OCI-LY7 (cell line): ENCODE results near the gene TENT5C. TPM values are rescaled to one million over a fixed set of nuclear protein-coding genes. Genes with fewer than 3 reads are reported as not detected.

ENCODE experiments used
- BruUV-seq: library from RNA; stranded (reverse); fragments of 400-500 nt; replicated peaks from 2 replicates; lab custom pipeline; 2021; lab: Mats Ljungman, UMichigan
- CTCF ChIA-PET: fragments of 300-600 bp; sonication (Branson Sonifier 250); formaldehyde crosslinking; loops from one replicate; lab custom pipeline; 2022; ENCODE audit warnings: antibody characterized with exemption; ENCODE audit not compliant: unreplicated experiment; lab: Charles Lee
- POLR2A ChIA-PET: fragments of 300-600 bp; sonication (Branson Sonifier 250); formaldehyde crosslinking; loops from one replicate; lab custom pipeline; 2022; ENCODE audit warnings: antibody characterized with exemption; lab: Charles Lee
- DNase-seq: peaks from one replicate; pipeline ENCODE4 v3.0.0-alpha.2; 2015; ENCODE audit warnings: low spot score
- H2AFZ ChIP-seq: fragments of 200-600 bp; sonication (generic), shearing (Covaris generic); 2 replicates; pipeline ENCODE4 v1.6.1; 2014; ENCODE audit warnings: mild to moderate bottlenecking, antibody characterized with exemption, low read length, moderate library complexity
- H3K27ac ChIP-seq: fragments of 200-600 bp; sonication (generic); 2 replicates; pipeline ENCODE4 v1.5.1; 2014; ENCODE audit warnings: mixed run types, low read depth, mild to moderate bottlenecking, moderate library complexity, low read length, inconsistent platforms; ENCODE audit not compliant: poor library complexity, severe bottlenecking
- H3K36me3 ChIP-seq: fragments of 200-600 bp; sonication (generic); 2 replicates; pipeline ENCODE4 v1.6.1; 2014; ENCODE audit warnings: mild to moderate bottlenecking, antibody characterized with exemption, low read length, moderate library complexity, mixed read lengths; ENCODE audit not compliant: insufficient read depth
- H3K4me1 ChIP-seq: fragments of 200-600 bp; sonication (generic); 2 replicates; pipeline ENCODE4 v1.5.1; 2014; ENCODE audit warnings: mild to moderate bottlenecking, low read length; ENCODE audit not compliant: insufficient read depth, poor library complexity, severe bottlenecking
- H3K4me2 ChIP-seq: fragments of 200-600 bp; sonication (generic); 2 replicates; pipeline ENCODE4 v1.6.1; 2014; ENCODE audit warnings: mild to moderate bottlenecking, low read length
- H3K4me3 ChIP-seq: fragments of 200-600 bp; sonication (generic); 2 replicates; pipeline ENCODE4 v1.5.1; 2014; ENCODE audit warnings: mild to moderate bottlenecking, low read depth, low read length; ENCODE audit not compliant: poor library complexity, severe bottlenecking
- H3K79me2 ChIP-seq: fragments of 200-600 bp; sonication (generic); 2 replicates; pipeline ENCODE4 v1.6.1; 2016; ENCODE audit warnings: low read depth, mild to moderate bottlenecking, low read length, moderate library complexity, mixed read lengths; ENCODE audit not compliant: insufficient read depth
- H3K9me2 ChIP-seq: fragments of 200-600 bp; sonication (generic); 2 replicates; pipeline ENCODE4 v1.6.1; 2016; ENCODE audit warnings: mild to moderate bottlenecking, low read length, mixed read lengths; ENCODE audit not compliant: insufficient read depth
- H3K9me3 ChIP-seq: fragments of 200-600 bp; sonication (generic); 2 replicates; pipeline ENCODE4 v1.6.1; 2014; ENCODE audit warnings: mild to moderate bottlenecking, mixed run types, low read length, mixed read lengths
- H4K20me1 ChIP-seq: fragments of 200-600 bp; sonication (generic); 2 replicates; pipeline ENCODE4 v1.6.1; 2014; ENCODE audit warnings: mild to moderate bottlenecking, antibody characterized with exemption, low read length, moderate library complexity, mixed read lengths; ENCODE audit not compliant: insufficient read depth
- CTCF ChIP-seq: fragments of 200-600 bp; sonication (generic); conservative IDR thresholded peaks from 2 replicates; pipeline ENCODE4 v1.5.1; 2014; ENCODE audit warnings: mild to moderate bottlenecking, antibody characterized with exemption, low read length, moderate library complexity, mixed read lengths
- EZH2phosphoT487 ChIP-seq: fragments of 200-600 bp; sonication (generic); IDR thresholded peaks from 2 replicates; pipeline ENCODE4 v1.6.1; 2018; ENCODE audit warnings: low read depth, borderline replicate concordance, mild to moderate bottlenecking, mixed run types, antibody characterized with exemption, low read length, moderate library complexity, mixed read lengths
- intact Hi-C: fragments of 100-400 bp; cut with micrococcal nuclease; formaldehyde crosslinking; loops from one replicate; pipeline ENCODE4 v1.10.0; 2022; ENCODE audit not compliant: unreplicated experiment
- total RNA-seq, 2 experiments: library from RNA; depleted of rRNA in 1 of 2; stranded (reverse); fragments of >200 nt in 1 of 2; shearing (Covaris generic) in 1 of 2; gene quantifications; 2 replicates each; pipeline ENCODE4 v1.2.3, GENCODE V29; 2014 to 2022

The TENT5C gene
- total RNA-seq, 2 experiments from 2014 or later: 13.3 to 31.1 TPM

DNA sequence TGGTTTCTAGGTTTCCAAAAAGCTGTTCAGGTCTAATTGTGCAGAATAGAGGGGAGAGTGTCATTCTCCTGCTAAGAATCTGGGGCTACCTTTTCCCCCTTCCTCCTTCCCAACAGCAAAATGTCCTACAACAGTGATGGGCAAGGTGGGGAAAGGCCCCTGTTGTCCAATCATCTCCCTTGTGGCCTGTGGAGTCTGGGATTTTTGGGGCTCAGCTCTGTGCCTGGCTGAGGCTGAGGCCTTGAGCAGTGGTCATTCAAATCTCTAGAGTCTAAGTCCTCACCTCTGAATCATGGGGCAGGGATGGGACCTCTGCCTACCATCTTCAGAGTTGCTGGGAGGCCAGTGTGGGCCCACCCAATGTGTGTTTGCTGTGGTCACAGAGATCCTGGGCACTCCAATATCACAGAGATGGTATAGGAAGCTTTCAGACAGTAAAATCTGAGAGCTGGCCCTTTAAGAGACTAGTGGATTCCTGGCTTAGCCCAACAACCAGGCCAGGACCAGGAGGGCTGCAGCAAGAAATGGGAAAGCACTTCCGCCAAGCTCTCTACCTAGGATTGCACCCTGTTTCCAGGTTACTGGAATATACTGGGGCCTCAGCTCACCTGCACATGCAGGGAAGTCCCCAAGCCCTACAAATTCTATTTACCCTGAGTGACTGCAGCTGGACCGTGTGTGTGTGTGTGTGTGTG is 28.5 kb upstream of the TENT5C start:
- H3K9me3 ChIP-seq: no peaks in the 10 kb centered on the region
- TF ChIP-seq EZH2phosphoT487: no peak
- TF ChIP-seq CTCF: no peak
- no peak overlapping the region for H3K4me3 ChIP-seq
- H3K27ac ChIP-seq: no peak overlapping the region
- no peaks in the 10 kb centered on the region for H3K9me2 ChIP-seq
- CTCF ChIA-PET: no interaction called here
- no peaks in the 10 kb centered on the region for H3K36me3 ChIP-seq
- H3K4me2 ChIP-seq: no peak overlapping the region
- H3K4me1 ChIP-seq: no peaks in the 10 kb centered on the region
- no peaks in the 10 kb centered on the region for H3K79me2 ChIP-seq
- intact Hi-C loops: no loop called here
- H4K20me1 ChIP-seq: no peaks in the 10 kb centered on the region
- no peak for DNase-seq
- no peak overlapping the region for H2AFZ ChIP-seq
- BruUV-seq: no TSS peak
- POLR2A ChIA-PET: no interaction called here

- H3K27ac ChIP-seq: no peak overlapping the region
- H3K9me2 ChIP-seq: no peaks in the 10 kb centered on the region
- H3K79me2 ChIP-seq: no peaks in the 10 kb centered on the region
- H3K36me3 ChIP-seq: no peaks in the 10 kb centered on the region
- TF ChIP-seq CTCF: no peak
- TF ChIP-seq EZH2phosphoT487: no peak
- no peak overlapping the region for H2AFZ ChIP-seq
- H3K4me2 ChIP-seq: no peak overlapping the region
- BruUV-seq: no TSS peak
- intact Hi-C loops: no loop called here
- POLR2A ChIA-PET: no interaction called here
- no peak overlapping the region for H3K4me3 ChIP-seq
- no peaks in the 10 kb centered on the region for H4K20me1 ChIP-seq
- no peaks in the 10 kb centered on the region for H3K9me3 ChIP-seq
- no peaks in the 10 kb centered on the region for H3K4me1 ChIP-seq
- CTCF ChIA-PET: no interaction called here
- no peak for DNase-seq
These were observed 27.4 kb upstream of the TENT5C start for GRCh38 chr1:117578466-117578865.

GRCh38 chr1:117579221-117579906 is 26.5 kb upstream of the TENT5C start:
- H3K4me3 ChIP-seq: no peak overlapping the region
- CTCF ChIA-PET: no interaction called here
- no peak for TF ChIP-seq CTCF
- no peak for TF ChIP-seq EZH2phosphoT487
- H3K79me2 ChIP-seq: no peaks in the 10 kb centered on the region
- intact Hi-C loops: no loop called here
- no peak overlapping the region for H3K4me2 ChIP-seq
- no peak overlapping the region for H2AFZ ChIP-seq
- no peak overlapping the region for H3K27ac ChIP-seq
- no peaks in the 10 kb centered on the region for H3K9me3 ChIP-seq
- H4K20me1 ChIP-seq: no peaks in the 10 kb centered on the region
- H3K9me2 ChIP-seq: no peaks in the 10 kb centered on the region
- DNase-seq: no peak
- BruUV-seq: no TSS peak
- no peaks in the 10 kb centered on the region for H3K4me1 ChIP-seq
- no peaks in the 10 kb centered on the region for H3K36me3 ChIP-seq
- POLR2A ChIA-PET: no interaction called here
